Esophagus squamous epithelium (tissue), 5 donors: ENCODE data around the gene NUDT16. TPM values are rescaled to one million over a fixed set of nuclear protein-coding genes. Genes with fewer than 3 reads are reported as not detected.

Experiments used
- DNase-seq: peaks from one replicate; lab custom pipeline; 2025; lab: John Stamatoyannopoulos, UW
- H3K27ac ChIP-seq, 4 donors: fragments of 200-600 bp; sonication (generic); one replicate each; pipeline ENCODE4 v1.5.1; 2016 to 2019; ENCODE audit warnings: mild to moderate bottlenecking in 1 of 4
- H3K27me3 ChIP-seq, 4 donors: fragments of 200-600 bp; sonication (generic); 1 replicate in 3 of 4; 2 replicates in 1 of 4; pipeline versions ENCODE4 v1.5.1 to v1.6.0; 2017 to 2021; ENCODE audit warnings: antibody characterized with exemption in 1 of 4
- H3K36me3 ChIP-seq, 3 donors: fragments of 200-600 bp; sonication (generic); one replicate each; pipeline ENCODE4 v1.5.1; 2016 to 2019
- H3K4me1 ChIP-seq, 3 donors: fragments of 200-600 bp; sonication (generic); one replicate each; pipeline ENCODE4 v1.5.1; 2017 to 2019
- H3K4me3 ChIP-seq, 4 donors: fragments of 200-600 bp; sonication (generic); 1 replicate in 3 of 4; 2 replicates in 1 of 4; pipeline ENCODE4 v1.5.1; 2016 to 2019; ENCODE audit warnings: mild to moderate bottlenecking in 2 of 4, moderate library complexity in 1 of 4
- H3K9me3 ChIP-seq, 3 donors: fragments of 200-600 bp; sonication (generic); one replicate each; pipeline ENCODE4 v1.5.1; 2016 to 2019
- POLR2A ChIP-seq, 4 donors: fragments of 450-650 bp; IDR thresholded peaks; one replicate each; pipeline ENCODE4 v1.6.1; 2017; ENCODE audit warnings: antibody characterized with exemption in 4 of 4, mild to moderate bottlenecking in 4 of 4, moderate library complexity in 3 of 4
- WGBS, 2 donors: methylation state at CpG; one replicate each; pipeline ENCODE4 v1.1.5; 2018; 5-methylcytosine and 5-hydroxymethylcytosine counted together
- intact Hi-C: fragments of 100-400 bp; cut with DNase I; formaldehyde crosslinking; loops from one replicate; pipeline ENCODE4 v1.15.0; 2022
- total RNA-seq, 4 donors: library from RNA; depleted of rRNA; stranded (reverse); fragments of >200 nt; gene quantifications; one replicate each; pipeline ENCODE4 v1.1.0, GENCODE V29; 2016
- TF ChIP-seq, protein P1 (sequence below), 6 experiments: fragments of 450-650 bp in 4 of 6; fragments of 200-600 bp in 2 of 6; sonication (generic) in 2 of 6; IDR thresholded peaks; one replicate each; pipeline ENCODE4 v1.5.1; 2016 to 2019; ENCODE audit warnings: antibody characterized with exemption in 6 of 6, mild to moderate bottlenecking in 4 of 6, moderate library complexity in 4 of 6
- donor health status: DM: yes; HTN: yes; CAD: no.

The NUDT16 gene
- total RNA-seq, 4 donors from 2014 or later, result 5.5 to 29.0 (median 7.8) TPM

- no peaks in the 10 kb centered on the region for H3K36me3 ChIP-seq
- H3K9me3 ChIP-seq, result peaks cover 0 to 6% (median 0%) of the 10 kb centered on the region in 3 donors
- intact Hi-C loops, result no loop called here
- no peak overlapping the region for H3K27ac ChIP-seq
- no peaks in the 10 kb centered on the region for H3K27me3 ChIP-seq
- DNase-seq, result no peak
- H3K4me3 ChIP-seq, result no peak overlapping the region
- 49 to 59% methylated on average over 3 of the region's 3 CpGs for WGBS, 2 donors
- peaks cover 5 to 10% (median 7%) of the 10 kb centered on the region in 3 donors for H3K4me1 ChIP-seq
- no peak for TF ChIP-seq POLR2A (IDR thresholded peaks at IDR 0.05)
- TF ChIP-seq, protein P1, sequence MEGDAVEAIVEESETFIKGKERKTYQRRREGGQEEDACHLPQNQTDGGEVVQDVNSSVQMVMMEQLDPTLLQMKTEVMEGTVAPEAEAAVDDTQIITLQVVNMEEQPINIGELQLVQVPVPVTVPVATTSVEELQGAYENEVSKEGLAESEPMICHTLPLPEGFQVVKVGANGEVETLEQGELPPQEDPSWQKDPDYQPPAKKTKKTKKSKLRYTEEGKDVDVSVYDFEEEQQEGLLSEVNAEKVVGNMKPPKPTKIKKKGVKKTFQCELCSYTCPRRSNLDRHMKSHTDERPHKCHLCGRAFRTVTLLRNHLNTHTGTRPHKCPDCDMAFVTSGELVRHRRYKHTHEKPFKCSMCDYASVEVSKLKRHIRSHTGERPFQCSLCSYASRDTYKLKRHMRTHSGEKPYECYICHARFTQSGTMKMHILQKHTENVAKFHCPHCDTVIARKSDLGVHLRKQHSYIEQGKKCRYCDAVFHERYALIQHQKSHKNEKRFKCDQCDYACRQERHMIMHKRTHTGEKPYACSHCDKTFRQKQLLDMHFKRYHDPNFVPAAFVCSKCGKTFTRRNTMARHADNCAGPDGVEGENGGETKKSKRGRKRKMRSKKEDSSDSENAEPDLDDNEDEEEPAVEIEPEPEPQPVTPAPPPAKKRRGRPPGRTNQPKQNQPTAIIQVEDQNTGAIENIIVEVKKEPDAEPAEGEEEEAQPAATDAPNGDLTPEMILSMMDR (IDR thresholded peaks at IDR 0.05), result no peak
These were observed 20.4 kb downstream of the NUDT16 start for GRCh38 chr3:131401978-131402377.

DNA sequence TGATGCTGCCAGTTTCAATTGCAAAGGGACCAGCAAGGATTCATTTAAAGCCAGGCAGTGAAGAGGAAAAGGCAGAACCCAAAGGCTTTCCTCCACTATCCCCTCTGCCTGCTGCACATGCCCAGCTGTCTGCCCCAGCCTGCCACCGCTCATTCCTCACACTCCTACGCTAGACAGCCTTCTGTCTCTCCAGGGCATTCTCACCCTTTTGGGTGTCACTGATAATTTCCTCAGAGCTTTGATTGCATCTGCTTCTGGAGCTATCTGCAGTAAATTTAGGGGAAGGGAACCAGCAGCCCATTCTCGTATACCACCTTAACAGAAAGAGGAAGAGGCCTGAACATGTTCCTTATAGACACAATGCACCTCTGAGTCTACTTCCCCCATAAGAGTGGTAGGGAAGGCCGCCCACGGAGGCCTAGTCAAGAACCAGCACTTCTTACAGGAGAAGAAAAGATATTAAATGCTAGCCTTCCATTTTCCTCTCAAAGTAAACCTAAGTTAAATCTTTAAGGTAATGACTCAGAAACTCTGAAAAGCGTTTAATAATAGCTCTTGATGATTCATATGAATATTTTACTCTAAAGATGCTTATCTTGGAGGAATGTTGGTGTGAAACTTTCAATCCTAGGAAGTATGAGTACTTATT lies 20.9 kb downstream of the NUDT16 start:
- H3K4me1 ChIP-seq, result peaks cover 5 to 10% (median 7%) of the 10 kb centered on the region in 3 donors
- no peaks in the 10 kb centered on the region for H3K36me3 ChIP-seq
- DNase-seq, result no peak
- peak overlapping the region in 2 of 4 donors; percentile 16 to 29 for H3K27ac ChIP-seq
- 32 to 44% methylated on average over 6 of the region's 6 CpGs for WGBS, 2 donors
- peaks cover 0 to 6% (median 0%) of the 10 kb centered on the region in 3 donors for H3K9me3 ChIP-seq
- H3K27me3 ChIP-seq, result peaks cover 0 to under 1% (median 0%) of the 10 kb centered on the region in 4 donors
- H3K4me3 ChIP-seq, result no peak overlapping the region
- TF ChIP-seq, protein P1 (IDR thresholded peaks at IDR 0.05), result no peak
- TF ChIP-seq POLR2A (IDR thresholded peaks at IDR 0.05), result no peak
- intact Hi-C loops, result no loop called here

DNA sequence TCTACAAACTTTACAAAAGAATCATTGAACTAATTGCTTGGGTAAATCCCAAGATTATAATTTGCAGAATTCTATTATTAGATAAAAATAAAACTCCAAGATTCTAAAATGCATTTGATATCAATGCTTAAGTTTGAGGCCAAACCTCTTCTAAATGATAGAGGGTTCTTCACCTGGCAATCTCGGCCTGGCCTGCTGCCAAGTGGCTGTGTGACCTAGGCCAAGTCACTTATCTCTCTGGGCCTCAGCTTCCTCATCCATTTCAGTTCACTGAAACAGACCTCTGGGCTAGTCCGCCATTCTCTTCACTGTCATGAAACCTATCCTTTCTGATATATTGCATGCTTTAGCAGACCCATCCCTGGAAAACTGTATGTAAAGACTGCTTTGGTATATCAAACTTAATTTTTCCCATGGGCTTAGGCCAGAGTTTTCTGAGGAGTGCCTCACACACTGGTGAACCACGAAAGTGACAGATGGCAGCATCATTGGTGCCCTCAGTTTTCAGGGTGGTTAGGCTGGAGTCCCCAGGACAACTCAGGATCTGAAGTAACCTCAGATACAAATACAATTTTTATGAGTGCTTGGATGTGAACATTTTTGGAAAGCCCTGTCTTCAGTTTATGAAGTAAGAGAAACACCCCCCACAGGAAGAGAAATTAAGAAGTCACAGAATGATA lies 21.8 kb downstream of the NUDT16 start:
- TF ChIP-seq, protein P1 (IDR thresholded peaks at IDR 0.05), result no peak
- TF ChIP-seq POLR2A (IDR thresholded peaks at IDR 0.05), result no peak
- Histone ChIP-seq H3K27ac (no peak overlapping the region), H3K4me3 (no peak overlapping the region), H3K9me3 (peaks cover 0 to 6% (median 0%) of the 10 kb centered on the region in 3 donors), H3K36me3 (no peaks in the 10 kb centered on the region), H3K27me3 (peaks cover 0 to 3% (median 0%) of the 10 kb centered on the region in 4 donors), H3K4me1 (peaks cover 5 to 10% (median 7%) of the 10 kb centered on the region in 3 donors)
- WGBS, 2 donors, result 74 to 82% methylated on average over 3 of the region's 3 CpGs
- no peak for DNase-seq
- intact Hi-C loops, result no loop called here

DNA sequence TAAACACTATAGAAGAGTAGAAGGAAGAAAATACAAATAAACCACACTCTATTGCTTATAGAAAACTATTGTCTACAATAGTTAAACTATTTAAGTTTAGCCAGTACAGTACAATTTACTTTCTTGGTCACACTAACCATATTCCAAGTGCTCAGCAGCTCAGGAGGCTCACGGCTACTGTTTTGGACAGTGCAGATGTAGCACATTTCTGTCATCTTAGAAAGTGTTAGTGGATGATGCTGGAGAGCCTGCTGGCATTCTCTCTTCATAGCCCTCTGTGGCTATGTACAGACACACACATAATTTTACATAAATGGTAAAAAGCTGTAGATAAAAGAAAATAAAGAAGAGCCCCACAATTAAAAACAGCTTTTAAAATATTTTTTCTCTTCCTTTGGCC lies 23.8 kb downstream of the NUDT16 start:
- 70 to 81% methylated on average over 1 of the region's 1 CpG for WGBS, 2 donors
- H3K4me3 ChIP-seq, result no peak overlapping the region
- H3K9me3 ChIP-seq, result peaks cover 0 to 6% (median 0%) of the 10 kb centered on the region in 3 donors
- H3K27ac ChIP-seq, result no peak overlapping the region
- H3K36me3 ChIP-seq, result no peaks in the 10 kb centered on the region
- H3K27me3 ChIP-seq, result peaks cover 0 to 3% (median 0%) of the 10 kb centered on the region in 4 donors
- intact Hi-C loops, result no loop called here
- DNase-seq, result no peak
- TF ChIP-seq POLR2A (IDR thresholded peaks at IDR 0.05), result no peak
- TF ChIP-seq, protein P1 (IDR thresholded peaks at IDR 0.05), result no peak
- H3K4me1 ChIP-seq, result peaks cover 5 to 10% (median 7%) of the 10 kb centered on the region in 3 donors

DNA sequence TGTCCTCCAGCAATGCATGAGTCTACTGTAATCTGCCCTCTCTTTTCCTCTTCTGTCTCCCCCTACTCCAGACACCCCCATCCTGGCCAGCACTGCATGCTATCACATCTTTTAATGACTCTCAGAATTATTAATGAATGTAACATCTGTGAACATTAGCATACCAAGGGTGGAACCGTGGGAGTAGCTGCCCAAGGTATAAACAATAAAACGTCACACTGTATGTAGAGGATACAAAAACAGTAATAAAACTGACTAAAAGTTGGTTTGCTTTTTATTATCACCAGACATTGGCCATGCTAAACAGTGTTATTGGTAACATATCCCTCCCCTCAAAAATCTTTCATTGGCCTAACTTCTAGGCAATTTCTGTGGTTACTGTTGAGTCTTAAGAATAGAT lies 24.7 kb downstream of the NUDT16 start:
- Histone ChIP-seq H3K9me3 (peaks cover 0 to 6% (median 0%) of the 10 kb centered on the region in 3 donors), H3K4me3 (no peak overlapping the region), H3K27me3 (peaks cover 0 to 3% (median 0%) of the 10 kb centered on the region in 4 donors), H3K27ac (no peak overlapping the region), H3K36me3 (no peaks in the 10 kb centered on the region), H3K4me1 (peaks cover 5 to 10% (median 7%) of the 10 kb centered on the region in 3 donors)
- TF ChIP-seq, protein P1 (IDR thresholded peaks at IDR 0.05), result no peak
- no peak for TF ChIP-seq POLR2A (IDR thresholded peaks at IDR 0.05)
- intact Hi-C loops, result no loop called here
- 36 to 49% methylated on average over 2 of the region's 2 CpGs for WGBS, 2 donors
- no peak for DNase-seq
